Muscle of back (tissue), 11 donors: Measurements from ENCODE around the gene CCDC182. TPM values are rescaled to one million over a fixed set of nuclear protein-coding genes. Genes with fewer than 3 reads are reported as not detected.

Experiments used
- DNase-seq, 3 donors: peaks; one replicate each; pipeline versions ENCODE4 v3.0.0 to v3.0.0-alpha.2; 2013
- polyA plus RNA-seq, 10 donors: library from polyadenylated mRNA; unstranded; fragments of 120-200 nt; gene quantifications; one replicate each; pipeline ENCODE4 v1.2.1, GENCODE V29; 2013; ENCODE audit not compliant: insufficient read length in 10 of 10

The CCDC182 gene
- polyA plus RNA-seq, 10 donors, result not detected

GRCh38 chr17:57757735-57758134 lies 12.6 kb upstream of the CCDC182 start:
- no peak for DNase-seq

DNA sequence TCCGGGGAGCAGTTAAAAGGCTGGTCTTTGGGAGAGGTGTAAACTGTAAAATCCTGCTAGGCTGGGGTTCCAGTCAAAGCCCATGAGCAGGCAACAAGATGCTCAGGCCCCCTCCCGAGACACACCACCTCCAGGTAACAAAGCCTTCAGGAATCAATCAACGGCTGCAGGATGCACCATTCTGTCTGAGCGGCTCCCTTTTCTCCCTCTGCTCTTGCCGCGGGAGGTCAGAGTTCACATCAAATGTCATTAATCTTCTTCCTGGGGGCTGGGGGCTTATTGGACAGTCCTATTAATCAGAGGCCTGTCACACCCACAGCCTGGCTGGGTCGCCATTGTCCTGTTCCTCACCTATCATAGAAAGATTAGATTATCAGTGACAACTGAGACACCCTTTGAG lies 11.9 kb upstream of the CCDC182 start:
- no peak for DNase-seq

DNA sequence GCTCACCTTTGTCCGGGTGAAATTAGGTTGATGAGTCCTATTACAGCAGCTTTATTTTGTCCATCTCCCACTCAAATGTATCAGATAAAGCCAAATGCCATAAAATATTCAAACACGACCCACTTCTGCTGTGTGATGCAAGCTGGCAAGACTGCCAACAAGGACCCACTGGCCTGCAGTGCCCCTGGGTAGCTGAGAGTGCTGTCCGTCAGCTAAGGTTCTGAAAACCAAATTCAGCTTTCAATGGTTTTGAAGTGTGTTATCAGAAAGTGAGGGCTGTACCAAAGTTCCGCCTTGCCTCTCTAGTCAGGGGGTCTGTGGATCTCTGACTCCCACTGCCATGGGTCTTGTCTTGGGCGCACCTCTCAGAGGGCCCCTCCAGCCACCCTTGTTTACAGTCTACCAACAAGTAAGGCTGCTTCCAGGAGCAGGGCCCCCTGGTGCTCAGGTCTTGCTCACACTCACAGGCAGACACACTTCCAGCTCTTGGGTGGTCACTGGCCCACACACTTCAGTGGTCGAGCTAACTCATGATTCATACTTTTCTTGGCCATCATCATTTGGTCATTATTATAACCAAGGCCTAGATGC lies 10.5 kb upstream of the CCDC182 start:
- no peak for DNase-seq

DNA sequence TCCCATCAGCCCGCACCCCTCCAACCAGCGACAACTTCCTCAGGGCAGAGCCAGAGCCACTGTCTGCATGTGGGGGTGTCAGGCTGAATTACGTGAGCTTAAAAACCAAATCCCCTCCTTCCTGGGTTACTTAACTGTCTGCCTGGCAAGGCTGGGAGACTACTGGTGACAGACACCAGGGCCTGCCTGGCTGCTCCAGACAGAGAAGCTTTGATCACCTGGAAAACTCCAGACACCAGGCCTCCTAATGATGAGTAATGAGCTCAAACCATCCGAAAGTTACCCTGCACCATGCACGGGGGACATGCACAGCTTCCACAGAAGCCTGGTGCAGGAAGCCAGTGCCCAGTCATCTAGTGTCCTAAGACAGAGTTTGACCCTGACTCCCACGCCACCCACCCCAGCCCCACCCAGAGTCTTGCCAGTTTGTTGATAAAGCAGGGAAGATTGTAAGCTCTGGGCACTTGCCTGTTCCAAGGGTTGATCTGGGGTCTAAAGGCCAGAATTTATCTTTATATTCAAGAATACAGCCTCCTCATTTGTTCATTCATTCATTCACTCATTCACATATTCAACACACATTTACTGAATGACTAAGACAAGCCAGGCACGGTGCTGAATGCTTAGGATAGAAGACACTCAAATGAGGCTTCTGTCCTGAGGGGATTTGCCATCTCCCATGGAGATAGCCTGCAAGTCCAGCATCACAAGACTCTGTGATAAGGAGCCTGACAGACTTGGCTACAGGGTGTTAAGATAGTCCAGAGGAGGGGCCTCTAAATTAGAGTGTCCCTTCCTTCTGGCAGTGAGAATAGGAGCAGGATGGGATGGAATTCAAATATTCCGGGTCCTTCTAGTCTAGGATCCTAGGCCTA lies 7.2 kb upstream of the CCDC182 start:
- DNase-seq, result no peak

DNA sequence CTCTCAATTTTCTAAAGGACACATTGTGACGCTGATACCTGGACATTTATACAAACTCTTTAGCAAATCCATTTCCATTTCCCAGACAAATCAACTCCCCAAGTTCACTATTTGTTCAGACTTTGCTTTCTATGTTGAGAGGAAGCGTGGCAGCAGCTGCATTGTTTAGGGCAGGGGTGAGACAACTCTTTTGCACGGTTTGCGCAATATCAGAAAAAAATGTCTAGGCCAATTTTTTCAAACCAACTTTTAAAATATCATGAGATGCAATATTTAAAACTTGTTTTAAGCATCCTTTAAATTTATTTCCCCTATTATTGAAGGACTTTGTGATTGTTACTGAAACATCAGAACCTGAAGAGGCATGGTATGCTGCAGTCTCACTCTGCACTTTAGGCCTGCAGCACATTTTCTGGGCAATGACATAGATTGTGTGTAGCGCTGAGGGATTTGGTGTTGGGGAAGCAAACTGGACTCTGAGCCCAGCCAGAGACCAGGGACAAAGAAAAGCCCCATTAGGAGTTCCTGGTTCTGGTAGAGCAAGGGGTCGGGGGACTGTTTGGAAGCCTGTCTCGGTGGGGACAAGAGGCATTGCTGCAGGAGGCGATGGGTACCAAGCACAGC lies 6.4 kb upstream of the CCDC182 start:
- DNase-seq, result no peak

DNA sequence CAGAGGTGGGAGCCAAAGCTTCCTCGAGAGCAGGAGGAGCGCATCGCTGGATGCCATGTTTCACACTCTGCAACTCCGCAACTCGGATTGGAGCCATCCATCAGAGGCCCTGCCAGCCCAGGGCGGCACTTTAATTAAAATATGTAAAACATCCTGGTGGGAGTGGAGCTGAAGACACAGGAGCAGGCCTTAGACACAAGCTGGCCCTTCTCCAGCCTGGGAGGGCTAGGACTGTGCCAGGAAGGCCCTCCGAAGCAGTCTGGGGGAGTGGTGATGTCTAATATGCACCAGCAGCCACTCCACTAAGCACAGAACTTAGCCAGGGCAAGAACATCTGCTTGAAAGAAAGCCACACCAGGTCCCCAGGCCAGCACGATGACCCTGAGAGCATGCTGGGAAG lies 5.8 kb upstream of the CCDC182 start:
- DNase-seq, result no peak

DNA sequence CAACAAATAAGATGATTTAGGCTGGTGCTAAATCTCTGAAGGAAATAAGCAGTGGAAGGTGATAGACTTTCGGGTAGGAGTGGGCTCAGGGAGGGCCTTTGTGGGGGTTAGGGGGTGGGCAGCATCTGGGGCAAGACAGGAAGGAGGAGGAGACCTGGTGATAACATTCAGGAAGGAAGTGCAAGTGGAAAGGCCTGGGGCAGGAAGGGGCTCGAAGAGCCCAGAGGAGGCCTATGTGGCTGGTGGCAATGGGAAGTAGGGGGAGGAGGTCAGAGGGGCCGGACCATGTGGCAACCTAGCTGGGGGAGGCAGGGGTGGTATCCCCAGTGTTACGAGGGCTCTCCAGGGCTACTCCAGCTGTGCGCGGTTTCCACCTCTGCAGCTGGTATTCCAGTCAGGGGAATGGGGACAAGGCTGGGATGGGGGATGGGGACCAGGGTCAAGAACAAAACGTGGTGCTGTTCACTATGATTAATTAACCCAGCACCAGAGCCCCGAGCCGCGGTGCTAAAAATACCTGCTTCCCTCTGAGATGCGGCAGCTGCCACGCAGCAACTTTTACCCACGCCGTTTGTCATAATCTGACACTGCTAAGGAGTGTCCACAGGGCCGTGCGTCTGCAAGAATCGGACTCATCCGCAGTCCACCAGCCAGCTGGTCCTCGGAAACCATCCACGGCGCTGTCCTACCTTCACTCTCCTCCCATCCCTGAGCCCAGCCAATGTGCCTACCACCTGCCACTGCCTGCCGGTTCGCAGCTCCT lies 5.2 kb upstream of the CCDC182 start:
- no peak for DNase-seq

DNA sequence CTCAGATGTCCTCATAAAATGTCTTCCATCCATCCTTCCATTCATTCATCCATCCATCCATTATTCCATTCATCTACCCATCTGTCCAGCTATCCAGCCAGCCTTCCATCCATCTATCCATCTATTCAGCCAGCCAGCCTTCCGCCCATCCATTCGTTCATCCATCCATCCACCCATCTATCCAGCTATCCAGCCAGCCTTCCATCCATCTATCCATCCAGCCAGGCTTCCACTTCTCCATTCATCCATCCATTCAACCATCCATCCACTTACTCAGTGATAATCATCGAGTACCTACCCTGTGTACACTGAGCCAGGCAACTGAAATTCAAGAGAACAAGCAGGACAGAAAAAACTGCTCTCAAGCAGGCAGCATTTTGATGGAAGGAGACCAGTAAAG lies 4.6 kb upstream of the CCDC182 start:
- no peak for DNase-seq

- peak; percentile 25 to 64 (median 48) for DNase-seq
Observed at GRCh38 chr17:57747221-57748017, 2.3 kb upstream of the CCDC182 start.

DNA sequence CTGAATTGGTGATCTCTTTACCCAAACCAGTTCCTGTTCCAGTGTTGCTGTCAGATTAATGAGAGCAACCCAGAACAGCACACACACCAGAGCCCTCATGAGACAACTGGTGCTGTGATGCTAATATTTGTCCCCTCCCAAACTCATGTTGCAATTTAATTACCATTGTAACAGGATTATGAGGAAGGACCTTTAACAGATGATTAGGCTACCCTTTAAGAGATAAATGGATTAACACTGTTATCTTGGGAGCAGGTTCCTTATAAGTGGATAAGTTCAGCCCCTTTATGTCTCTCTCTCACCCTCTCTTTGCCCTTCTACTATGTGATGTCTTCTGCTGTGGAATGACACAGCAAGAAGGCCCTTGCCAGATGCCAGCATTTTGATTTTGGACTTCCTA lies 1.1 kb upstream of the CCDC182 start:
- DNase-seq, result no peak

- no peak for DNase-seq
Observed at GRCh38 chr17:57744195-57745170, 616 bp downstream of the CCDC182 start.

GRCh38 chr17:57740235-57740528 lies 4.9 kb downstream of the CCDC182 start:
- no peak for DNase-seq

- DNase-seq, result no peak
Observed at GRCh38 chr17:57739402-57740234, 5.5 kb downstream of the CCDC182 start.

GRCh38 chr17:57737450-57737849 lies 7.6 kb downstream of the CCDC182 start:
- no peak for DNase-seq

- no peak for DNase-seq
Observed at GRCh38 chr17:57735707-57736106, 9.4 kb downstream of the CCDC182 start.

GRCh38 chr17:57735230-57735629 lies 9.9 kb downstream of the CCDC182 start:
- no peak for DNase-seq

- DNase-seq, result no peak
Observed at GRCh38 chr17:57733085-57733484, 12.0 kb downstream of the CCDC182 start.

GRCh38 chr17:57732062-57732461 lies 13.0 kb downstream of the CCDC182 start:
- DNase-seq, result no peak

GRCh38 chr17:57730026-57730701 lies 14.9 kb downstream of the CCDC182 start:
- no peak for DNase-seq
